Measurements from ENCODE around the gene EEF1B2.

DNA sequence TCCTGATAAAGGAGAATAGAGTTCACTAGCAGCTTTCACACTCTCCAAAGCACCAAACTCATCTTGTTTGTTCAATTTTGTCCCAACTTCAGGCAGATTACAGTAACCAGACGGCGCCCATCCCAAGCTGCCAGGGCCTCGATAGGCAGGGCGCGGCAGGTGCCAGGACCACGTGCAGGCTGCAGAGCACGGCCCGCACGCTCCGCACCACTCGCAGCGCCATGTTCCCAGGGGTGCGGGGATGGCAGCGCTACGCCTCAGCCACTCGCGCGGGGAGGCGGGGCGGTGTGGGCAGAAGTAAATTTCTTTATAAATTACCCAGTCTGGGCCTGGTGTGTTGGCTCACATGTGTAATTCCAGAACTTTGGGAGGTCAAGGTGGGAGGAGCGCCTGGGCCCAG, 43.4 kb upstream of the EEF1B2 start:
- TF ChIP-seq CTCF (conservative IDR thresholded peaks at IDR 0.05) (no peak), ZFX (IDR thresholded peaks at IDR 0.05) (no peak)

All from C4-2B (cell line).